ENCODE data around the gene WBP11.

GRCh38 chr12:14826491-14826890 lies 23.2 kb upstream of the WBP11 start:
- no peak for TF ChIP-seq CTCF (IDR thresholded peaks at IDR 0.05)
- TF ChIP-seq POLR2A (IDR thresholded peaks at IDR 0.05) = no peak
